Neural cell (in vitro differentiated cells): ENCODE results near the gene WFIKKN2.

Experiments
- CTCF ChIP-seq: fragments of 450-650 bp; IDR thresholded peaks from 2 replicates; pipeline ENCODE4 v1.5.1; 2014; ENCODE audit warnings: antibody characterized with exemption, mild to moderate bottlenecking, moderate library complexity; ENCODE audit not compliant: poor library complexity, severe bottlenecking
- EP300 ChIP-seq: fragments of 450-650 bp; conservative IDR thresholded peaks from 2 replicates; pipeline ENCODE4 v1.6.1; 2014; ENCODE audit warnings: antibody characterized with exemption, mild to moderate bottlenecking, moderate library complexity; ENCODE audit not compliant: poor library complexity, severe bottlenecking
- RAD21 ChIP-seq: fragments of 450-650 bp; conservative IDR thresholded peaks from 2 replicates; pipeline ENCODE4 v1.6.1; 2014; ENCODE audit warnings: antibody characterized with exemption, mild to moderate bottlenecking, moderate library complexity
- REST ChIP-seq: IDR thresholded peaks from 2 replicates; pipeline ENCODE4 v1.6.1; 2012; ENCODE audit warnings: borderline replicate concordance

- TF ChIP-seq REST (no peak), CTCF (no peak), EP300 (no peak), RAD21 (no peak)
Measured at GRCh38 chr17:50832864-50833381, 2.5 kb upstream of the WFIKKN2 start.
